Melanocyte of skin (primary cell): ENCODE data around the gene LHFPL5. TPM values are rescaled to one million over a fixed set of nuclear protein-coding genes. Genes with fewer than 3 reads are reported as not detected.

Source experiments
- total RNA-seq, 2 donors: library from RNA; depleted of rRNA; stranded (reverse); fragments of >200 nt; gene quantifications; 2 replicates each; pipeline ENCODE4 v1.2.3, GENCODE V29; 2012

Gene LHFPL5
- not detected for total RNA-seq

DNA sequence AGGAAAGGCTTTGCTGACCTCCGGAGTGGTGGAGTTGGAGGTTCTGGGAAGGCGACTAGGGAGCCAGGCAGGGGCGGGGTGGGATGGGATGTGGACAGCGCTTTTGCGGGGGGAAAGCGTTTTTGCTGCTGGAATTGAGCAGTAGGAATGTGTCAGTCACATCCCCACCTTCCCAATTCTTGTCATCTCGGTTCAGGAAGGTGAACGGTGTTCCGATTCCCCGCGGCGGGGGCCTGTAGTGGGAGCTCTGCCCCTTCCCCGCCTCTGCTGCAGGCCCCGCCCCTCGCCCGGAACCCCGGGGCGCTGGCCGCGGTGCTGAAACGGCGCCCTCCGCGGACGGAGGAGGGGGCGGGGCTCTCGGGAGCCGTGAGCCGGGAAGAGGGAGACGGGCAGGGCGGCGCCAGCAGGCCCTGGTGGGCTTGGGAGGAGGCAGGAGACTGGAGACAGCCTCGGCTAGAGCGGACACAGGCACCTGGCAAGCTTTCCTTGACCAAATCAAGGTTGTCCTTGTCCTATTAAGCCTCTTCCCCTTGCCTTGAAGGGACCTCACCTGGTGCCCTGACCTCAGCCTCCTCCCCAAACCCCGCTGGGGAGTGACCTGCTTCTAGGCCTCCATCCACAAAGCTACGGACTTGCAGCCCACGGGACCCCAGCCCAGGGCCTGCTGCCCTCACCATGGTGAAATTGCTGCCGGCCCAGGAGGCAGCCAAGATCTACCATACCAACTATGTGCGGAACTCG lies at the start of gene LHFPL5:
Gene LHFPL5, plus strand, starts transcription at position 357 of the 741 bp plus-strand sequence. Its CDS starts 319 bp downstream, at position 676.

GRCh38 chr6:35776364-35777215 lies 28.6 kb upstream of the LHFPL5 start, which contains the start of gene CLPSL2:
Gene CLPSL2, plus strand, starts transcription at chr6:35776598. Its CDS starts 21 bp downstream, at chr6:35776619.

GRCh38 chr6:35780719-35781118 lies 24.4 kb upstream of the LHFPL5 start, which contains the start of gene CLPSL1:
Gene CLPSL1, plus strand, starts transcription at chr6:35781019. Its CDS starts 92 bp downstream, at chr6:35781111.

Other genes starting within 250 kb of the LHFPL5 start
- 10 to 100 TPM; 12.4 to 15.3 TPM for gene FKBP5, start 116.4 kb upstream of the LHFPL5 start, total RNA-seq
- gene ARMC12, start 68.3 kb upstream of the LHFPL5 start, total RNA-seq = under 1 TPM in 1 of 2 donors, not detected in 1; 0.33 TPM
- gene CLPSL2, start 28.8 kb upstream of the LHFPL5 start, total RNA-seq = not detected
- not detected for gene CLPSL1, start 24.3 kb upstream of the LHFPL5 start, total RNA-seq
- not detected for gene CLPS, start 8.0 kb upstream of the LHFPL5 start, total RNA-seq
- 10 to 100 TPM; 37.5 to 68.3 TPM for gene SRPK1, start 115.7 kb downstream of the LHFPL5 start, total RNA-seq
- gene SLC26A8, start 219.3 kb downstream of the LHFPL5 start, total RNA-seq = under 1 TPM in 1 of 2 donors, not detected in 1; under 0.01 TPM
- 10 to 100 TPM; 59.5 to 69.9 TPM for gene MAPK14, start 222.5 kb downstream of the LHFPL5 start, total RNA-seq